Liver (tissue), 9 donors: ENCODE results near the gene CRISP3. TPM values are rescaled to one million over a fixed set of nuclear protein-coding genes. Genes with fewer than 3 reads are reported as not detected.

Source experiments
- DNase-seq: peaks from one replicate; pipeline ENCODE4 v3.0.0-alpha.2; 2017; ENCODE audit warnings: low spot score
- H3K27ac ChIP-seq, 2 donors: one replicate each; pipeline ENCODE4 v1.7.0; 2013; ENCODE audit warnings: inconsistent platforms in 2 of 2, low read length in 2 of 2, control low read depth in 1 of 2, low read depth in 1 of 2, mild to moderate bottlenecking in 1 of 2
- H3K27me3 ChIP-seq, 4 donors: one replicate each; pipeline versions ENCODE4 v1.6.1 to v1.7.0; 2013; ENCODE audit warnings: low read length in 3 of 4, inconsistent platforms in 1 of 4, mild to moderate bottlenecking in 1 of 4, moderate library complexity in 1 of 4; ENCODE audit not compliant: control insufficient read depth in 4 of 4, insufficient read depth in 4 of 4
- H3K36me3 ChIP-seq, 4 donors: one replicate each; pipeline versions ENCODE4 v1.6.1 to v1.7.0; 2013; ENCODE audit warnings: low read length in 3 of 4, mild to moderate bottlenecking in 3 of 4, low read depth in 1 of 4, moderate library complexity in 1 of 4; ENCODE audit not compliant: control insufficient read depth in 4 of 4, insufficient read depth in 3 of 4
- H3K4me1 ChIP-seq, 4 donors: one replicate each; pipeline versions ENCODE4 v1.6.1 to v1.7.0; 2013; ENCODE audit warnings: low read length in 3 of 4, mild to moderate bottlenecking in 3 of 4, moderate library complexity in 1 of 4; ENCODE audit not compliant: control insufficient read depth in 4 of 4, insufficient read depth in 4 of 4
- H3K4me3 ChIP-seq, 3 donors: one replicate each; pipeline versions ENCODE4 v1.6.1 to v1.7.0; 2013; ENCODE audit warnings: low read length in 3 of 3, control low read depth in 1 of 3, low read depth in 1 of 3, mild to moderate bottlenecking in 1 of 3
- H3K9ac ChIP-seq, 2 donors: one replicate each; pipeline ENCODE4 v1.7.0; 2013; ENCODE audit warnings: low read length in 2 of 2, mild to moderate bottlenecking in 2 of 2, moderate library complexity in 2 of 2, control low read depth in 1 of 2, low read depth in 1 of 2
- H3K9me3 ChIP-seq, 4 donors: one replicate each; pipeline versions ENCODE4 v1.6.1 to v1.7.0; 2013; ENCODE audit warnings: low read length in 3 of 4; ENCODE audit not compliant: control insufficient read depth in 4 of 4
- EGR1 ChIP-seq, 2 donors: IDR thresholded peaks; 2 replicates each; pipeline ENCODE4 v1.6.1; 2016 to 2018; ENCODE audit warnings: antibody characterized with exemption in 2 of 2, low read depth in 2 of 2
- FOXA1 ChIP-seq: IDR thresholded peaks from 2 replicates; pipeline ENCODE4 v1.6.1; 2016; ENCODE audit warnings: antibody characterized with exemption
- HNF4G ChIP-seq: IDR thresholded peaks from 2 replicates; pipeline ENCODE4 v1.6.1; 2016; ENCODE audit warnings: antibody characterized with exemption
- MAX ChIP-seq: IDR thresholded peaks from 2 replicates; pipeline ENCODE4 v1.6.1; 2016; ENCODE audit warnings: antibody characterized with exemption
- RAD21 ChIP-seq, 2 donors: IDR thresholded peaks; 2 replicates each; pipeline ENCODE4 v1.6.1; 2016; ENCODE audit warnings: antibody characterized with exemption in 2 of 2, mild to moderate bottlenecking in 2 of 2
- REST ChIP-seq: IDR thresholded peaks from 2 replicates; pipeline ENCODE4 v1.6.1; 2016; ENCODE audit warnings: antibody characterized with exemption, mild to moderate bottlenecking
- RXRA ChIP-seq, 2 donors: IDR thresholded peaks; 2 replicates each; pipeline ENCODE4 v1.6.1; 2017 to 2018; ENCODE audit warnings: antibody characterized with exemption in 2 of 2, mild to moderate bottlenecking in 1 of 2
- SP1 ChIP-seq: IDR thresholded peaks from 2 replicates; pipeline ENCODE4 v1.6.1; 2018; ENCODE audit warnings: antibody characterized with exemption, mild to moderate bottlenecking
- YY1 ChIP-seq: IDR thresholded peaks from 2 replicates; pipeline ENCODE4 v1.6.1; 2016; ENCODE audit warnings: antibody characterized with exemption, mild to moderate bottlenecking
- WGBS: extraction: QIAGEN DNeasy Blood & Tissue Kit; methylation state at CpG from one replicate; pipeline ENCODE4 v1.1.7; 2013; 5-methylcytosine and 5-hydroxymethylcytosine counted together
- polyA plus RNA-seq, 2 donors: library from polyadenylated mRNA; stranded (reverse) in 1 of 2; unstranded in 1 of 2; fragments of 200-250 nt in 1 of 2; fragments of >200 nt in 1 of 2; fragmentation: Nextera tagmentation in 1 of 2; extraction: Ambion mirVana in 1 of 2; gene quantifications; one replicate each; pipeline versions ENCODE4 v1.2.1 to v1.2.3, GENCODE V29; 2013 to 2015
- total RNA-seq, 2 donors: library from RNA; depleted of rRNA; stranded (reverse); fragments of >200 nt; gene quantifications; one replicate each; pipeline ENCODE4 v1.2.3, GENCODE V29; 2014
- TF ChIP-seq, protein P1 (sequence below): IDR thresholded peaks from 2 replicates; pipeline ENCODE4 v1.6.1; 2016; ENCODE audit warnings: antibody characterized with exemption
- TF ChIP-seq, protein P2 (sequence below): IDR thresholded peaks from 2 replicates; pipeline ENCODE4 v1.6.1; 2016; ENCODE audit warnings: antibody characterized with exemption
- TF ChIP-seq, protein P3 (sequence below): fragments of 150-350 bp; IDR thresholded peaks from 2 replicates; pipeline ENCODE4 v1.5.1; 2017; ENCODE audit warnings: improper control_type of control experiment, low read depth, low read length; ENCODE audit not compliant: missing input control
- donor health status: healthy.
- donor health status: healthy.
- donor health status: healthy.
- donor health status: healthy.
- donor health status: healthy.

Gene CRISP3
- total and polyA plus RNA-seq, 4 donors: 0.08 to 1.1 (median 0.33) TPM; not detected in 1

DNA sequence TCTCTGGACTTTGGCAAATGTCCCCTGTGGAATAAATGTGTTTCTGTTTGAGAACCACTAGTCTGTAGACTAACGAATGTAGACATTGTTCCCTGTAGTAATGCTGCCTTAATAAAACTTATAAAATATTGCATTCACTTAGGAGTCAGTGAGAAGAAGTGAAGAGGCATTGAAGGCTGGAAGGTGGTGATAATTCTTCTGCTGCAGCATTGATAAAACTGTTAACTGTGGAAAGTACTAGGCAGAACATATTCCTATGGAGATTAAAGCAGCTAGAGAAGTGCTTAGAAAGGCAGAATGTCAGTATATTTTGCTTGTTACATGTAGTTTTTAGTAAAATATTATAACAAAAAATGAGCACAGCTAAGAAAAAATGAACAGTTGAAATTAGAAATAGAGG lies 38.1 kb upstream of the CRISP3 start:
- no peak for DNase-seq
- TF ChIP-seq RAD21 (IDR thresholded peaks at IDR 0.05) (no peak), HNF4G (no peak)
- TF ChIP-seq, protein P1, sequence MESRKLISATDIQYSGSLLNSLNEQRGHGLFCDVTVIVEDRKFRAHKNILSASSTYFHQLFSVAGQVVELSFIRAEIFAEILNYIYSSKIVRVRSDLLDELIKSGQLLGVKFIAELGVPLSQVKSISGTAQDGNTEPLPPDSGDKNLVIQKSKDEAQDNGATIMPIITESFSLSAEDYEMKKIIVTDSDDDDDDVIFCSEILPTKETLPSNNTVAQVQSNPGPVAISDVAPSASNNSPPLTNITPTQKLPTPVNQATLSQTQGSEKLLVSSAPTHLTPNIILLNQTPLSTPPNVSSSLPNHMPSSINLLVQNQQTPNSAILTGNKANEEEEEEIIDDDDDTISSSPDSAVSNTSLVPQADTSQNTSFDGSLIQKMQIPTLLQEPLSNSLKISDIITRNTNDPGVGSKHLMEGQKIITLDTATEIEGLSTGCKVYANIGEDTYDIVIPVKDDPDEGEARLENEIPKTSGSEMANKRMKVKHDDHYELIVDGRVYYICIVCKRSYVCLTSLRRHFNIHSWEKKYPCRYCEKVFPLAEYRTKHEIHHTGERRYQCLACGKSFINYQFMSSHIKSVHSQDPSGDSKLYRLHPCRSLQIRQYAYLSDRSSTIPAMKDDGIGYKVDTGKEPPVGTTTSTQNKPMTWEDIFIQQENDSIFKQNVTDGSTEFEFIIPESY: no peak
- Histone ChIP-seq H3K4me3 (no peak overlapping the region), H3K27me3 (no peaks in the 10 kb centered on the region), H3K36me3 (no peaks in the 10 kb centered on the region), H3K9ac (no peak overlapping the region), H3K4me1 (peaks cover 0 to 2% (median 0%) of the 10 kb centered on the region in 4 donors), H3K27ac (no peak overlapping the region), H3K9me3 (no peaks in the 10 kb centered on the region)
- WGBS: 77% methylated on average over 1 of the region's 1 CpG

DNA sequence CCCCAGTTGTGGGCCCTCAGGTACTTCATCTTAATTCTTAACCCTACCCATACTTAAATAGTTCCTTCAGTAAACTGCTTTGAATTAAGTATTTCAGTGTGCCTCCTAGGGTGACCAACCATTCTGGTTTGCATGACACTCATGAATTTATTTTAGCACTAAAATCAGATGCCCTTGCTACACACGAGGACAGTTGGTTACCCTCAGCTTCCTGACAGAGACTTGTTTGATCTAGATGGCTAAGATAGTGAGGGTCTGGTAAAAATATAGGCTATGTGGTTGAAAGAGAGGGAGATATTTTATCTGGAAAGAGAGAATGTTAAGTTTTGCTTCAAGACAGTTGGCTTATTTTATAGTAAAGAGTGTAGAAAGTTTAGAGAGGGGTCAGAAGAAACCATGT lies 32.3 kb upstream of the CRISP3 start:
- no peak overlapping the region for H3K4me3 ChIP-seq
- H3K9me3 ChIP-seq: no peaks in the 10 kb centered on the region
- TF ChIP-seq FOXA1 (no peak), MAX (no peak), EGR1 (IDR thresholded peaks at IDR 0.05; ENCODE audit: low read depth in 2 of 2) (no peak), YY1 (no peak), HNF4G (no peak), RXRA (IDR thresholded peaks at IDR 0.05) (no peak), SP1 (no peak), REST (no peak)
- TF ChIP-seq, protein P2, sequence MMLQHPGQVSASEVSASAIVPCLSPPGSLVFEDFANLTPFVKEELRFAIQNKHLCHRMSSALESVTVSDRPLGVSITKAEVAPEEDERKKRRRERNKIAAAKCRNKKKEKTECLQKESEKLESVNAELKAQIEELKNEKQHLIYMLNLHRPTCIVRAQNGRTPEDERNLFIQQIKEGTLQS: no peak
- TF ChIP-seq, protein P1: no peak
- TF ChIP-seq, protein P3, sequence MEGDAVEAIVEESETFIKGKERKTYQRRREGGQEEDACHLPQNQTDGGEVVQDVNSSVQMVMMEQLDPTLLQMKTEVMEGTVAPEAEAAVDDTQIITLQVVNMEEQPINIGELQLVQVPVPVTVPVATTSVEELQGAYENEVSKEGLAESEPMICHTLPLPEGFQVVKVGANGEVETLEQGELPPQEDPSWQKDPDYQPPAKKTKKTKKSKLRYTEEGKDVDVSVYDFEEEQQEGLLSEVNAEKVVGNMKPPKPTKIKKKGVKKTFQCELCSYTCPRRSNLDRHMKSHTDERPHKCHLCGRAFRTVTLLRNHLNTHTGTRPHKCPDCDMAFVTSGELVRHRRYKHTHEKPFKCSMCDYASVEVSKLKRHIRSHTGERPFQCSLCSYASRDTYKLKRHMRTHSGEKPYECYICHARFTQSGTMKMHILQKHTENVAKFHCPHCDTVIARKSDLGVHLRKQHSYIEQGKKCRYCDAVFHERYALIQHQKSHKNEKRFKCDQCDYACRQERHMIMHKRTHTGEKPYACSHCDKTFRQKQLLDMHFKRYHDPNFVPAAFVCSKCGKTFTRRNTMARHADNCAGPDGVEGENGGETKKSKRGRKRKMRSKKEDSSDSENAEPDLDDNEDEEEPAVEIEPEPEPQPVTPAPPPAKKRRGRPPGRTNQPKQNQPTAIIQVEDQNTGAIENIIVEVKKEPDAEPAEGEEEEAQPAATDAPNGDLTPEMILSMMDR: no peak
- no peak for DNase-seq
- H3K36me3 ChIP-seq: no peaks in the 10 kb centered on the region
- H3K27ac ChIP-seq: no peak overlapping the region
- no peaks in the 10 kb centered on the region for H3K4me1 ChIP-seq
- H3K9ac ChIP-seq: no peak overlapping the region
- WGBS: 30% methylated on average over 1 of the region's 1 CpG
- no peaks in the 10 kb centered on the region for H3K27me3 ChIP-seq
